Testis (tissue), 2 donors: Measurements from ENCODE around the gene FRS3.

ENCODE experiments used
- POLR2A ChIP-seq: fragments of 450-650 bp; IDR thresholded peaks from one replicate; pipeline ENCODE4 v1.6.1; 2017; ENCODE audit warnings: antibody characterized with exemption, mild to moderate bottlenecking, moderate library complexity
- TF ChIP-seq, protein P1 (sequence below), 3 experiments: fragments of 450-650 bp in 2 of 3; fragments of 200-600 bp in 1 of 3; sonication (generic) in 1 of 3; IDR thresholded peaks; one replicate each; pipeline ENCODE4 v1.5.1; 2016 to 2019; ENCODE audit warnings: antibody characterized with exemption in 3 of 3, mild to moderate bottlenecking in 2 of 3, moderate library complexity in 1 of 3

DNA sequence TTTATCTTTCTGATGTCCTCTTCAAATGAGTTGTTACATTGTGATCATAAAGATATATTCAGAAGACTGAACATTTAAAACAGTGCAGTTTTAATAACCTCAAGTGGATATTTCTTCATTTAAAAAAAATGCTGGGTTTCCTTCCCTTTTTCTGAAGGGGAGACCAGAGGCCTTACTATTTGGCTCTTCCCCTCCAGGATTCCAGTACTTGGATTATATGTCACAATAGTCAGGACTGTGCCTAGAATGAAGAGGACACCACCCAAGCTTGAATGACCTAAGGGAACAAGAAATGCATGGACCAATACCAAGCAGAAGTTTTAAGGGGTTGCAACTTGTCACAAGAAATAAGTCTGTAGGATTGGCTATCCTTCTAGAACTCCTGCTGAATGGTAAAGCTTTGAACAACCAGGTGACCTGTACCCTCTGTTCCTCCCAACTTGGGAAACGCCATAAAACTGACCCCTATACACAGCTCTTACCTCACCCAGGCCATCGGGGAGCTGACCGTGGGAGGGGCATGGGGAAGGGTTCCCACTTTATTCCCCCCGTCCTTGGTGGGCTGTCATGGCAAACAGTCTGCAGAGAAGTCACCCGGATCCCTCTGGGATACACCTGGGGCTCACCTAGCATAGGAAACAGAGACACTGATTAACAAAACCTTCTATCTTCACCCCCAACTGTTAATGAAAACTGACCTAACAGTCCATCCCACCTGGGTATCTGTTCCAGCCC, 2.0 kb downstream of the FRS3 start:
- TF ChIP-seq, protein P1, sequence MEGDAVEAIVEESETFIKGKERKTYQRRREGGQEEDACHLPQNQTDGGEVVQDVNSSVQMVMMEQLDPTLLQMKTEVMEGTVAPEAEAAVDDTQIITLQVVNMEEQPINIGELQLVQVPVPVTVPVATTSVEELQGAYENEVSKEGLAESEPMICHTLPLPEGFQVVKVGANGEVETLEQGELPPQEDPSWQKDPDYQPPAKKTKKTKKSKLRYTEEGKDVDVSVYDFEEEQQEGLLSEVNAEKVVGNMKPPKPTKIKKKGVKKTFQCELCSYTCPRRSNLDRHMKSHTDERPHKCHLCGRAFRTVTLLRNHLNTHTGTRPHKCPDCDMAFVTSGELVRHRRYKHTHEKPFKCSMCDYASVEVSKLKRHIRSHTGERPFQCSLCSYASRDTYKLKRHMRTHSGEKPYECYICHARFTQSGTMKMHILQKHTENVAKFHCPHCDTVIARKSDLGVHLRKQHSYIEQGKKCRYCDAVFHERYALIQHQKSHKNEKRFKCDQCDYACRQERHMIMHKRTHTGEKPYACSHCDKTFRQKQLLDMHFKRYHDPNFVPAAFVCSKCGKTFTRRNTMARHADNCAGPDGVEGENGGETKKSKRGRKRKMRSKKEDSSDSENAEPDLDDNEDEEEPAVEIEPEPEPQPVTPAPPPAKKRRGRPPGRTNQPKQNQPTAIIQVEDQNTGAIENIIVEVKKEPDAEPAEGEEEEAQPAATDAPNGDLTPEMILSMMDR (IDR thresholded peaks at IDR 0.05), result no peak
- TF ChIP-seq POLR2A, result no peak
